HepG2 (cell line): ENCODE data around the gene IFT172. TPM values are rescaled to one million over a fixed set of nuclear protein-coding genes. Genes with fewer than 3 reads are reported as not detected.

Experiments used
- IRF2 ChIP-seq: IDR thresholded peaks from 2 replicates; pipeline ENCODE4 v1.6.1; 2018; ENCODE audit warnings: missing genetic modification reagents, missing compliant biosample characterization
- RNF219 ChIP-seq: sonication (generic); formaldehyde crosslinking; IDR thresholded peaks from 2 replicates; pipeline ENCODE4 v1.5.0; 2020; ENCODE audit warnings: mild to moderate bottlenecking, missing genetic modification reagents
- THRA ChIP-seq: sonication (generic); formaldehyde crosslinking; IDR thresholded peaks from 2 replicates; pipeline ENCODE4 v1.4.0; 2020; ENCODE audit warnings: missing genetic modification reagents, borderline replicate concordance
- TSC22D2 ChIP-seq: sonication (generic); formaldehyde crosslinking; IDR thresholded peaks from 2 replicates; pipeline ENCODE4 v1.5.1; 2020; ENCODE audit warnings: missing genetic modification reagents, mild to moderate bottlenecking, borderline replicate concordance
- USF2 ChIP-seq, 2 experiments: sonication (generic) in 1 of 2; formaldehyde crosslinking in 1 of 2; IDR thresholded peaks; 2 replicates each; pipeline versions ENCODE4 v1.5.1 to v1.6.1; 2011 to 2020; ENCODE audit warnings: borderline replicate concordance in 1 of 2, low read depth in 1 of 2, low read length in 1 of 2, mild to moderate bottlenecking in 1 of 2, missing genetic modification reagents in 1 of 2, moderate library complexity in 1 of 2
- ZBTB20 ChIP-seq: sonication (generic); formaldehyde crosslinking; IDR thresholded peaks from 2 replicates; pipeline ENCODE4 v1.8.1; 2023; ENCODE audit warnings: missing genetic modification reagents, low read depth, mild to moderate bottlenecking, borderline replicate concordance
- ZFP36L2 ChIP-seq: sonication (generic); formaldehyde crosslinking; IDR thresholded peaks from 2 replicates; pipeline ENCODE4 v1.4.0; 2020; ENCODE audit warnings: missing genetic modification reagents
- ZNF12 ChIP-seq: sonication (generic); formaldehyde crosslinking; IDR thresholded peaks from 2 replicates; pipeline ENCODE4 v1.5.0; 2020; ENCODE audit warnings: missing genetic modification reagents
- ZNF138 ChIP-seq: sonication (generic); formaldehyde crosslinking; IDR thresholded peaks from 2 replicates; pipeline ENCODE4 v1.5.0; 2020; ENCODE audit warnings: mild to moderate bottlenecking, low read depth, missing genetic modification reagents
- ZNF160 ChIP-seq: sonication (generic); formaldehyde crosslinking; IDR thresholded peaks from 2 replicates; pipeline ENCODE4 v1.8.0; 2022; ENCODE audit warnings: mild to moderate bottlenecking, inconsistent platforms, missing genetic modification reagents
- ZNF232 ChIP-seq: sonication (generic); formaldehyde crosslinking; IDR thresholded peaks from 2 replicates; pipeline ENCODE4 v1.4.0; 2020; ENCODE audit warnings: missing genetic modification reagents, borderline replicate concordance
- ZNF30 ChIP-seq: sonication (generic); formaldehyde crosslinking; IDR thresholded peaks from 2 replicates; pipeline ENCODE4 v1.5.0; 2020; ENCODE audit warnings: mild to moderate bottlenecking, missing genetic modification reagents
- ZNF331 ChIP-seq: sonication (generic); formaldehyde crosslinking; IDR thresholded peaks from 2 replicates; pipeline ENCODE4 v1.4.0; 2020; ENCODE audit warnings: missing genetic modification reagents
- ZNF343 ChIP-seq: sonication (generic); formaldehyde crosslinking; IDR thresholded peaks from 2 replicates; pipeline ENCODE4 v1.4.0; 2020; ENCODE audit warnings: mild to moderate bottlenecking, missing genetic modification reagents
- ZNF639 ChIP-seq: conservative IDR thresholded peaks from 2 replicates; pipeline ENCODE4 v1.6.1; 2018; ENCODE audit warnings: missing genetic modification reagents
- ZNF83 ChIP-seq: sonication (generic); formaldehyde crosslinking; IDR thresholded peaks from 2 replicates; pipeline ENCODE4 v1.4.0; 2020; ENCODE audit warnings: missing genetic modification reagents, mild to moderate bottlenecking, borderline replicate concordance
- polyA plus RNA-seq, 8 experiments: library from polyadenylated mRNA; depleted of rRNA in 3 of 8; stranded (reverse) in 7 of 8; unstranded in 1 of 8; fragments of >200 nt; fragmentation: Illumina TruSeq in 4 of 8; extraction: Trizol in 4 of 8; gene quantifications; 2 replicates each; pipeline versions ENCODE4 v1.2.1 to v1.2.3, GENCODE V29; 2011 to 2016; ENCODE audit warnings: low read depth in 4 of 8, missing spikeins in 1 of 8, mixed read lengths in 1 of 8; ENCODE audit not compliant: insufficient read depth in 1 of 8
- total RNA-seq, 5 experiments: library from RNA; depleted of rRNA; stranded (reverse); fragments of >200 nt; fragmentation: Illumina TruSeq; extraction: Trizol; gene quantifications; 2 replicates each; pipeline ENCODE4 v1.2.3, GENCODE V29; 2016; ENCODE audit warnings: low read depth in 1 of 5

Gene IFT172
- total and polyA plus RNA-seq, 2 of the 13 experiments (the other 11 are each of a cell fraction or from before 2014, with no cell fraction given) = 21.6 to 35.7 TPM

- TF ChIP-seq RNF219 (CRISPR knock-in tag) = no peak
- peak; percentile 20; the same call in 1 of the 2 replicates for TF ChIP-seq THRA (CRISPR knock-in tag)
- TF ChIP-seq ZNF138 (CRISPR knock-in tag) = 0 out of 2 replicates have a peak, but pooled peaks have one; percentile 60
- TF ChIP-seq IRF2 (CRISPR knock-in tag) = peak; percentile 88
- TF ChIP-seq ZNF83 (CRISPR knock-in tag) = peak; percentile 69; the same call in 1 of the 2 replicates
- TF ChIP-seq TSC22D2 (CRISPR knock-in tag) = 0 out of 2 replicates have a peak, but pooled peaks have one; percentile 20
- TF ChIP-seq ZFP36L2 (CRISPR knock-in tag) = no peak
- TF ChIP-seq ZNF232 (CRISPR knock-in tag) = peak; percentile 45; the same call in 1 of the 2 replicates
- no peak for TF ChIP-seq ZNF30
- no peak for TF ChIP-seq ZNF12 (CRISPR knock-in tag)
- no peak for TF ChIP-seq ZNF160
- TF ChIP-seq ZNF639 = peak; percentile 76; the same call in 1 of the 2 replicates
- 0 out of 2 replicates have a peak, but pooled peaks have one; percentile 34 for TF ChIP-seq ZNF343 (CRISPR knock-in tag)
- 0 out of 2 replicates have a peak, but pooled peaks have one; percentile 81 for TF ChIP-seq ZBTB20 (CRISPR knock-in tag)
- TF ChIP-seq USF2 (IDR thresholded peaks at IDR 0.05; ENCODE audit: low read depth, low read length) = 0 out of 2 replicates have a peak, but pooled peaks have one; percentile 3
- TF ChIP-seq USF2 (CRISPR knock-in tag; IDR thresholded peaks at IDR 0.05; ENCODE audit: borderline replicate concordance) = no peak; the same call in 1 of the 2 replicates
- TF ChIP-seq ZNF331 (CRISPR knock-in tag) = peak; percentile 48; the same call in 1 of the 2 replicates
These were observed at the start of gene IFT172 (continued) for GRCh38 chr2:27489498-27490397.
